GM13977 (cell line): ENCODE results near the gene DCC.

ENCODE experiments used
- DNase-seq: peaks from one replicate; pipeline ENCODE4 v3.0.0; 2012; ENCODE audit warnings: low spot score
- in situ Hi-C: fragments of 300-500 bp; cut with MboI; formaldehyde crosslinking; loops from one replicate; pipeline ENCODE4 v1.12.0; 2022; ENCODE audit warnings: low sequenced_read_pairs, low pct_unique_long_range_greater_than_20kb, mixed read lengths, inconsistent platforms; ENCODE audit not compliant: unreplicated experiment
- TF ChIP-seq, protein P1 (sequence below): IDR thresholded peaks from 2 replicates; pipeline ENCODE4 v1.5.1; 2012; ENCODE audit warnings: mild to moderate bottlenecking, control low read depth; ENCODE audit not compliant: insufficient read depth; ENCODE audit errors: extremely low read depth, missing control alignments

The DCC gene

GRCh38 chr18:52572036-52573000 lies 232.3 kb downstream of the DCC start:
- DNase-seq = no peak
- TF ChIP-seq, protein P1, sequence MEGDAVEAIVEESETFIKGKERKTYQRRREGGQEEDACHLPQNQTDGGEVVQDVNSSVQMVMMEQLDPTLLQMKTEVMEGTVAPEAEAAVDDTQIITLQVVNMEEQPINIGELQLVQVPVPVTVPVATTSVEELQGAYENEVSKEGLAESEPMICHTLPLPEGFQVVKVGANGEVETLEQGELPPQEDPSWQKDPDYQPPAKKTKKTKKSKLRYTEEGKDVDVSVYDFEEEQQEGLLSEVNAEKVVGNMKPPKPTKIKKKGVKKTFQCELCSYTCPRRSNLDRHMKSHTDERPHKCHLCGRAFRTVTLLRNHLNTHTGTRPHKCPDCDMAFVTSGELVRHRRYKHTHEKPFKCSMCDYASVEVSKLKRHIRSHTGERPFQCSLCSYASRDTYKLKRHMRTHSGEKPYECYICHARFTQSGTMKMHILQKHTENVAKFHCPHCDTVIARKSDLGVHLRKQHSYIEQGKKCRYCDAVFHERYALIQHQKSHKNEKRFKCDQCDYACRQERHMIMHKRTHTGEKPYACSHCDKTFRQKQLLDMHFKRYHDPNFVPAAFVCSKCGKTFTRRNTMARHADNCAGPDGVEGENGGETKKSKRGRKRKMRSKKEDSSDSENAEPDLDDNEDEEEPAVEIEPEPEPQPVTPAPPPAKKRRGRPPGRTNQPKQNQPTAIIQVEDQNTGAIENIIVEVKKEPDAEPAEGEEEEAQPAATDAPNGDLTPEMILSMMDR = no peak
- in situ Hi-C loops = no loop called here

DNA sequence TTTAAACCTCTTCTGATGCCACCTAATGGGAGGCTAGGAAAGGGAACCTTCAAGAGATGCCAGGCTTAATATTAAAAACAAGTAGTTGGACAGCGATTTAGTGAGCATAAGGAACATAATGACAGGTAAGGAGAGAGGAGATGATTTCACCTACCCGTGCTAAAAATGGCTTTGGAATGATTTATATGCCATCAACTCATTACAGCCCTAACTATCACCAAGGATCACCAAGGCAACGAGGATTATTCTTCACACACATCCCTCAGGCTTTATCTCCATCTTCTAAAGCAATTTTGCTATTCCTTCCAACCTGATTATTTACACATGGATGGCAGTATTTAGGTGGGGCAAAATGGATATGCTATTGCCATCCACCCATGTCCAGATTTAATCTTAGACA lies 237.8 kb downstream of the DCC start:
- TF ChIP-seq, protein P1 = no peak
- DNase-seq = no peak
- in situ Hi-C loops = no loop called here

DNA sequence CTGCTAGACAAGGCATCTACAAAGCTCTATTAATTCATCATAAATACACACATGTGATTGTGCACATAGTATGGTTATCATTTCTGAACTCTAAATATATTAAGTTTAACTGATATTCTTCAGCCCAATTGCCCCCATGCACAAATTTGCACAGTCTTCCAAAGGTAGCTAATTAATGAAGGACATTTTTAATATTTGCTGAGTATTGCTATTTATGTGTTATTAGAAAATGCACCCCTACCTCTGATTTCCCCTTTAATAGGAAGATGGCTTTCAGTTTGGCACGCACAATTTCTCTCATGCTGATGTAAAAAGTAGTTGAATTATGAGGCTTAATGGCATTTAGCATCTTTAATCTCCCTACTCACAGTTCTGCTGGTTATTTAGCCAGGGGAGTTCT lies 242.1 kb downstream of the DCC start:
- in situ Hi-C loops = no loop called here
- no peak for DNase-seq

DNA sequence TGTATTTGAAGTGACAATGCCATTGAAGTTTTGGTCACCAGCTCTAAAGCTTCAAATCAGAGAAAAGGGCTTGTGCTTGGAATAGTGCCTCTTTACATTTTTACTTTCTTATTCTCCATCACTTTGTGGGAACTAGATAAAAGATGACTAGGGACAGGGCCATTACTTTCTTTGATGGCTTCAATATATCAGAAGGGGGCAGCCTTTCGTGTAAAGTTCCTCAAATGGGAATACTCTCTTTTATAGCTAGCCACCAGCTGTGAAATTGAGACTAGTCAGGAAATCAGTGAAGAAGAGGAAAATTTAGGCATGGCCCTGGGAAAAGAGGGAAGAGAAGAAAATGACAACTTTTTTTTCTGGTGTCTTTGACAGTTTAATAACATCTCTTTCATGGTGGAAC lies 242.5 kb downstream of the DCC start:
- DNase-seq = no peak
- in situ Hi-C loops = no loop called here
- TF ChIP-seq, protein P1 = no peak

More for the DNA sequence above, 242.1 kb downstream of the DCC start:
- TF ChIP-seq, protein P1 = no peak

GRCh38 chr18:52588931-52589330 lies 248.9 kb downstream of the DCC start:
- DNase-seq = no peak
- in situ Hi-C loops = no loop called here
- TF ChIP-seq, protein P1 = no peak

DNA sequence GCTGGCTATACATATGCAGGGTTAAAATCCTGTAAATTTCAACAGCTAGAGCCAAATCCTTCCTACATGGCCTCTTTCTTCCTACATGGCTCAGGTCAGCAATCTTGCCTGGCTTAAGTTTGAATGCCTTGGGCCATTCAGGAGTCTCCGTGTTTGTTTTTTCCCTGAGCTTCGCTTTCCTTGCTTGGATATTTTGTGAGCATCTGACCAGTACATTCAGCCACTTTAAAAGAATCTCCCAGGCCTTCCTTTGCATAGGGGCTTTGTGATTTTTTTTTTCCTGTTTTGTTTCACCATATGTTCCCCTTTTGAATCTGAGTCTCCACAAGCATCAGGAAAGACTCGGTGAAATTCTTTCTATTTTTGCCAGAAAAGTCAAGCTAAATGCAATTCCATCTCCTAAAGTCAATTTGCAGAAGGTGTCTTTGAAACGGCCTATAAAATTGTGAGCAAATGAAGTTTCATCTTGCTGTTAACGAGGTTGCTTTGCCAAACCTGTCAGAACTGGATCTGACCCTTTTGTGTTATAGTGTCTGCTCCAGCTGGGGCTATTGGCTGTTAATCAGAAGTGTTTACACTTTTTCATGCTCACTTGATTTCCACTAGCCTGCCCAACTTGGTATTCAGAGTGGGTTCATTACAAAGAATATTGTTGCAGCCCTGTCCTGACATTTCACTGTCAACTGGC lies 256.9 kb downstream of the DCC start:
- DNase-seq = no peak
- TF ChIP-seq, protein P1 = no peak
- in situ Hi-C loops = no loop called here
